Mesodermal cell (in vitro differentiated cells): Measurements from ENCODE around the gene ZNF117. TPM values are rescaled to one million over a fixed set of nuclear protein-coding genes. Genes with fewer than 3 reads are reported as not detected.
"Not testable (repeated sequence)": the region's sequence is repeated elsewhere in the genome, so short reads cannot be mapped to it uniquely, and the experiment has no call there.

Experiments used
- H3K27ac ChIP-seq: 2 replicates; pipeline ENCODE4 v1.7.0; 2013; ENCODE audit warnings: mild to moderate bottlenecking, low read depth, low read length, moderate library complexity; ENCODE audit not compliant: severe bottlenecking
- H3K36me3 ChIP-seq: 2 replicates; pipeline ENCODE4 v1.7.1; 2013; ENCODE audit warnings: mild to moderate bottlenecking, low read length, moderate library complexity; ENCODE audit not compliant: control insufficient read depth, insufficient read depth
- H3K4me1 ChIP-seq: one replicate; pipeline ENCODE4 v1.7.1; 2013; ENCODE audit warnings: mild to moderate bottlenecking, low read length; ENCODE audit not compliant: insufficient read depth, control insufficient read depth, poor library complexity, severe bottlenecking
- H3K4me3 ChIP-seq: 2 replicates; pipeline ENCODE4 v1.7.0; 2013; ENCODE audit warnings: low read length, control low read depth, mild to moderate bottlenecking; ENCODE audit not compliant: insufficient read depth, poor library complexity, severe bottlenecking; ENCODE audit errors: extremely low read depth
- H3K9me3 ChIP-seq: 2 replicates; pipeline ENCODE4 v1.7.1; 2013; ENCODE audit warnings: mild to moderate bottlenecking, low read length, moderate library complexity; ENCODE audit not compliant: control insufficient read depth
- WGBS, 2 experiments: methylation state at CpG; one replicate each; pipeline ENCODE4 v1.1.5; 2013; ENCODE audit warnings: missing lambda C conversion rate in 2 of 2; ENCODE audit not compliant: insufficient coverage in 2 of 2; 5-methylcytosine and 5-hydroxymethylcytosine counted together
- polyA plus RNA-seq, 2 experiments: library from polyadenylated mRNA; stranded (reverse); fragments of 50-300 nt; gene quantifications; one replicate each; pipeline ENCODE4 v1.2.3, GENCODE V29; 2013

The ZNF117 gene
- 17.4 TPM for polyA plus RNA-seq (2013, experiment 1 of 2)
- 21.2 TPM for polyA plus RNA-seq (2013, experiment 2 of 2)

- H3K36me3 ChIP-seq, result peaks cover 72% of the 10 kb centered on the region
- no peaks in the 10 kb centered on the region for H3K4me1 ChIP-seq
- no peak within 1 kb of the TSS for H3K27ac ChIP-seq
- H3K4me3 ChIP-seq, result no peak within 1 kb of the TSS
- peaks cover 67% of the 10 kb centered on the region for H3K9me3 ChIP-seq
- 90 to 100% methylated on average over 2 of the region's 4 CpGs for WGBS, 2 experiments
Observed at GRCh38 chr7:64990936-64991335, at the start of gene ZNF117. ZNF117 (minus strand) TSS chr7:64991036.

GRCh38 chr7:65038767-65039166 is 47.9 kb upstream of the ZNF117 start:
- Histone ChIP-seq H3K4me3 (peak overlapping the region; percentile 60), H3K27ac (peak overlapping the region; percentile 69)
- H3K36me3 ChIP-seq, H3K9me3 ChIP-seq, H3K4me1 ChIP-seq: not testable (repeated sequence)
- 0 to 1% methylated on average over 18 to 28 of the region's 35 CpGs for WGBS, 2 experiments

- 0 to 2% methylated on average over 19 to 26 of the region's 92 CpGs for WGBS, 2 experiments
- H3K9me3 ChIP-seq, result no peaks in the 10 kb centered on the region
- peak overlapping the region; percentile 60 for H3K4me3 ChIP-seq
- H3K27ac ChIP-seq, result peak overlapping the region; percentile 85
- H3K36me3 ChIP-seq, result no peaks in the 10 kb centered on the region
- no peaks in the 10 kb centered on the region for H3K4me1 ChIP-seq
Observed at GRCh38 chr7:65037740-65038688, 47.2 kb upstream of the ZNF117 start.

DNA sequence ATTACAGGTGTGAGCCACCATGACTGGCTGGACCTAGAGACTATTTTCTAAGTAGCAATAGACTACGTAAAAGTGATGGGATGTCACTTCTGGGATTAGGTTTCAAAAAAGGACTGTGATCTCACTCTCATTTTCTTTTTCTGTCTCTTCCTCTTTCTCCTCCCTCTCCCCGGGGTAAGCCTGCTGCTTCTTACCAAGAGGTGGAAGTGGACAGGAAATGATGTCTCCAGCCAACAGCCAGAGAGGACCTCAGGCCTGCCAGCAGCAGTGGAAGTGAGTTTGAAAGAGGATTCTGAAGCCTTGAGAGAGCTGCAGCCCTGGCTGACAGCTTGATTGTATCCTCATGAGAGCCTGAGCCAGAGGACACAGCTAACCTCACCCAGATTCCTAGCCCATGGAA is 45.7 kb upstream of the ZNF117 start:
- 67% methylated on average over 1 of the region's 2 CpGs; no CpG with 5 or more reads in 1 of the 2 experiments for WGBS, 2 experiments
- H3K4me1 ChIP-seq, H3K9me3 ChIP-seq, H3K4me3 ChIP-seq, H3K36me3 ChIP-seq, H3K27ac ChIP-seq: not testable (repeated sequence)

DNA sequence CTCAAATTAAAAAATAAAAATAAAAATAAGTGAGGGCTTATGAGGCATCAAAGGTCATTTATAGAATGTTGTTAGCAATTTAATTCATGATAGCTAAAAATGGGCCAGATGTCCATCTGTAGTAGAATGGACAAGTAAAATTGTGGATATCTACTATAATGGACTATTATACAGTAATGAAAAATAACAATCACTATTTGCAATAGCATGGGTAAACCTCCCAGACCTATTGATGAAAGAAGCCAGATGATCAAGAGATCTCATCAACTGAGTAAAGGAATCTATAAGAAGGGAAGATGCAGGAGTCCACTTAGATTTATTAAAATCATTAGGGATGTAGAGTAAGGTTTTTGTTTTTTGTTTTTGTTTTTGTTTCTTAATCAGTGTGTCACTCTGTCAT is 44.6 kb upstream of the ZNF117 start:
- not testable (repeated sequence) for H3K36me3 ChIP-seq, H3K4me3 ChIP-seq, H3K9me3 ChIP-seq, H3K4me1 ChIP-seq, H3K27ac ChIP-seq

DNA sequence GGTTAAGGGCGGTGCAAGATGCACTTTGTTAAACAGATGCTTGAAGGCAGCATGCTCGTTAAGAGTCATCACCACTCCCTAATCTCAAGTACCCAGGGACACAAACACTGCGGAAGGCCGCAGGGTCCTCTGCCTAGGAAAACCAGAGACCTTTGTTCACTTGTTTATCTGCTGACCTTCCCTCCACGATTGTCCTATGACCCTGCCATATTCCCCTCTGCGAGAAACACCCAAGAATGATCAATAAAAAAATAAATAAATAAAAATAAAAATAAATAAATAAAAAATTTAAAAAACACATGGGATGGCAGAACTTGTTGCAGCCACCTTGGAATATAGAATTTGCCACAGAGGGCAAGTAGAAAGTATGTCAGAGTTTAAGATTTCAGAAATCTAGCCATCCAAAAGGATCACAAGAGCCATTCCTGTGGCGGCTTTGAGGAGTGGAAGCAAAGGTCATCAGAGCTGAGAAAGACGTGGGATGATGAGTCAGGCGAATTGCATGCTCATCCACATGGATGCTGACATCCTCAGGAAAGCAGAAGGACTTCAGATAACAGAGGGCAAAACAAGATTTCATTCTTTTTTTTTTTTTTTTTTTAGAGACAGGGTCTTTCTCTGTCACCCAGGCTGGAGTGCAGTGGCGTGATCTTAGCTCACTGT is 43.4 kb upstream of the ZNF117 start:
- WGBS, 2 experiments, result 52 to 78% methylated on average over 2 of the region's 10 CpGs
- not testable (repeated sequence) for H3K36me3 ChIP-seq, H3K4me3 ChIP-seq, H3K4me1 ChIP-seq, H3K9me3 ChIP-seq
- H3K27ac ChIP-seq, result peak overlapping the region; percentile 36

- not testable (repeated sequence) for H3K36me3 ChIP-seq, H3K27ac ChIP-seq, H3K9me3 ChIP-seq, H3K4me3 ChIP-seq, H3K4me1 ChIP-seq
- WGBS, 2 experiments, result 96 to 100% methylated on average over 1 to 16 of the region's 30 CpGs
Observed at GRCh38 chr7:65033391-65033790, 42.6 kb upstream of the ZNF117 start.

DNA sequence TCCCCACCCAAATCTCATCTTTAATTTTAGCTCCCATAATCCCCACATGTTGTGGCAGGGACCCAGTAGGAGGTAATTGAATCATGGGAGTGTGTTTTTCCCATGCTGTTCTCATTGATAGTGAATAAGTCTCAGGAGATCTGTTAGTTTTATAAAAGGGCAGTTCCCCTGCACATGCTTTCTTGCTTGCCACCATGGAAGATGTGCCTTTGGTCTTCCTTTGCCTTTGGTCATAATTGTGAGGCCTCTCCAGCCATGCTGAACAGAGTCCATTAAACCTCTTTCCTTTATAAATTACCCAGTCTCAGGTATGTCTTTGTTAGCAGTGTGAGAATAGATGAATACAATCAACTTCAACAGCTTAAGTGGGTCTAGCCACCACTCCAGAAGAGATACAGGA is 34.2 kb upstream of the ZNF117 start:
- not testable (repeated sequence) for H3K4me1 ChIP-seq, H3K9me3 ChIP-seq, H3K4me3 ChIP-seq, H3K27ac ChIP-seq, H3K36me3 ChIP-seq

DNA sequence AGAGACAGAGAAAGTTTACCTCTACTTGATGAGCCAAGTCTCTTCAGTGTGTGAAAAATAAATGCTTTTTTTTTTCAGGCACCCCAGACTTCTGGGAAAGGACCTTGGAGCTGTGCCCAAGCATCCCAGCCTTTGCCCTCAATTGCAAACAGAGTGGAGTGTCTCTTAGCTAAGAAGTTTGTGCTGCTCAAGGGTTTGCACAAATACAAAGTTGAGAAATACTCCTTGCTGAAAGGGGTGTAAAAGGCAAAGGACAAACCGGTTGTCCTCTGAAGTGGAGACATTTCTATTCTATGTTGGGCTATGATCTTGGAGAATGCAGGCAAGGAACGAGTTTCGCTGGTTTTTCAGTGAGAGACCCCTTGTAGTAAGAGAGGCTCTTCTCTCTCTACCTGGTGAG is 30.1 kb upstream of the ZNF117 start:
- H3K4me3 ChIP-seq, H3K4me1 ChIP-seq, H3K9me3 ChIP-seq, H3K27ac ChIP-seq, H3K36me3 ChIP-seq: not testable (repeated sequence)
- WGBS, 2 experiments, result no CpG with 5 or more reads among the region's 3 CpGs

GRCh38 chr7:65009881-65010280 is 19.0 kb upstream of the ZNF117 start:
- not testable (repeated sequence) for H3K27ac ChIP-seq, H3K4me1 ChIP-seq, H3K9me3 ChIP-seq, H3K36me3 ChIP-seq, H3K4me3 ChIP-seq
- 73 to 88% methylated on average over 4 to 6 of the region's 7 CpGs for WGBS, 2 experiments

- H3K9me3 ChIP-seq, H3K4me1 ChIP-seq, H3K27ac ChIP-seq, H3K4me3 ChIP-seq: not testable (repeated sequence)
- 92% methylated on average over 2 of the region's 2 CpGs; no CpG with 5 or more reads in 1 of the 2 experiments for WGBS, 2 experiments
- H3K36me3 ChIP-seq, result peaks cover 12% of the 10 kb centered on the region
Observed at GRCh38 chr7:65009394-65009793, 18.6 kb upstream of the ZNF117 start.
